ENCODE measurements around the gene KLF7.

- no peak for TF ChIP-seq CTCF (IDR thresholded peaks at IDR 0.05; ENCODE audit: low read depth, low read length, poor library complexity, severe bottlenecking)
- no peak for TF ChIP-seq EZH2phosphoT487 (IDR thresholded peaks at IDR 0.05; ENCODE audit: borderline replicate concordance, low read length)
Measured at GRCh38 chr2:207041279-207041678, 124.5 kb downstream of the KLF7 start.

Data from DOHH2 (cell line).